SK-N-SH treated with all-trans-retinoic acid at 6 μM for 48 hours (cell line): Measurements from ENCODE around the gene MAN1A2.

Experiments used
- ATAC-seq: fragments of 200-7000 bp; cut with Tn5 transposase; 3 replicates; pipeline ENCODE4 v1.9.1; 2020; ENCODE audit warnings: mild to moderate bottlenecking, moderate library complexity
- ARNTL ChIP-seq: fragments of 450-650 bp; formaldehyde crosslinking; IDR thresholded peaks from 2 replicates; pipeline ENCODE4 v1.5.0; 2020; ENCODE audit warnings: low read depth, mild to moderate bottlenecking, moderate library complexity, borderline replicate concordance
- BACH2 ChIP-seq: fragments of 250-450 bp; sonication (Bioruptor Pico); IDR thresholded peaks from 2 replicates; pipeline ENCODE4 v1.9.0; 2021; ENCODE audit warnings: mild to moderate bottlenecking, borderline replicate concordance
- CSDC2 ChIP-seq: fragments of 250-450 bp; sonication (Bioruptor Pico); IDR thresholded peaks from 2 replicates; pipeline ENCODE4 v1.5.0; 2020; ENCODE audit warnings: mild to moderate bottlenecking, moderate library complexity
- ESRRG ChIP-seq: fragments of 250-450 bp; sonication (Bioruptor Pico); IDR thresholded peaks from 2 replicates; pipeline ENCODE4 v1.6.1; 2021; ENCODE audit warnings: mild to moderate bottlenecking
- GLIS3 ChIP-seq: fragments of 250-450 bp; sonication (Bioruptor Pico); IDR thresholded peaks from 2 replicates; pipeline ENCODE4 v1.5.0; 2020; ENCODE audit warnings: mild to moderate bottlenecking, moderate library complexity
- ISL1 ChIP-seq: fragments of 250-450 bp; sonication (Bioruptor Pico); IDR thresholded peaks from 2 replicates; pipeline ENCODE4 v2.1.2; 2022; ENCODE audit warnings: mild to moderate bottlenecking, moderate library complexity
- OSR1 ChIP-seq: fragments of 250-450 bp; sonication (Bioruptor Pico); IDR thresholded peaks from 2 replicates; pipeline ENCODE4 v1.8.0; 2022; ENCODE audit warnings: moderate library complexity, mild to moderate bottlenecking, inconsistent platforms
- PATZ1 ChIP-seq: fragments of 250-450 bp; sonication (Bioruptor Pico); IDR thresholded peaks from 2 replicates; pipeline ENCODE4 v1.8.0; 2020; ENCODE audit warnings: mild to moderate bottlenecking, moderate library complexity, borderline replicate concordance
- POU6F1 ChIP-seq: fragments of 250-450 bp; sonication (Bioruptor Pico); IDR thresholded peaks from 2 replicates; pipeline ENCODE4 v1.8.0; 2021; ENCODE audit warnings: low read depth, mild to moderate bottlenecking, moderate library complexity, borderline replicate concordance
- PPARA ChIP-seq: fragments of 250-450 bp; sonication (Bioruptor Pico); IDR thresholded peaks from 2 replicates; pipeline ENCODE4 v1.5.0; 2020; ENCODE audit warnings: mild to moderate bottlenecking, borderline replicate concordance
- RARB ChIP-seq: fragments of 250-450 bp; sonication (Bioruptor Pico); IDR thresholded peaks from 2 replicates; pipeline ENCODE4 v1.8.0; 2021; ENCODE audit warnings: mild to moderate bottlenecking, moderate library complexity
- SNAI2 ChIP-seq: fragments of 250-450 bp; sonication (Bioruptor Pico); IDR thresholded peaks from 2 replicates; pipeline ENCODE4 v1.5.0; 2020; ENCODE audit warnings: mild to moderate bottlenecking, moderate library complexity
- TCF4 ChIP-seq: fragments of 250-450 bp; sonication (Bioruptor Pico); IDR thresholded peaks from 2 replicates; pipeline ENCODE4 v1.8.0; 2021; ENCODE audit warnings: mild to moderate bottlenecking, moderate library complexity, borderline replicate concordance
- TOX ChIP-seq: fragments of 250-450 bp; sonication (Bioruptor Pico); IDR thresholded peaks from 2 replicates; pipeline ENCODE4 v1.8.0; 2021; ENCODE audit warnings: mild to moderate bottlenecking, moderate library complexity, borderline replicate concordance
- ZFP3 ChIP-seq: fragments of 250-450 bp; sonication (Bioruptor Pico); IDR thresholded peaks from 2 replicates; pipeline ENCODE4 v1.5.0; 2020; ENCODE audit warnings: mild to moderate bottlenecking, moderate library complexity
- ZFP30 ChIP-seq: fragments of 450-650 bp; formaldehyde crosslinking; IDR thresholded peaks from 2 replicates; pipeline ENCODE4 v1.5.0; 2022; ENCODE audit warnings: mild to moderate bottlenecking, moderate library complexity
- ZNF565 ChIP-seq: fragments of 450-650 bp; formaldehyde crosslinking; conservative IDR thresholded peaks from 2 replicates; pipeline ENCODE4 v1.5.0; 2020; ENCODE audit warnings: low read depth, mild to moderate bottlenecking, moderate library complexity
- ZNF70 ChIP-seq: fragments of 450-650 bp; formaldehyde crosslinking; IDR thresholded peaks from 2 replicates; pipeline ENCODE4 v1.5.0; 2020; ENCODE audit warnings: mild to moderate bottlenecking, moderate library complexity
- TF ChIP-seq, protein P1 (sequence below): fragments of 250-450 bp; sonication (Bioruptor Pico); IDR thresholded peaks from 2 replicates; pipeline ENCODE4 v1.5.0; 2020; ENCODE audit warnings: mild to moderate bottlenecking, moderate library complexity
- TF ChIP-seq, protein P2 (sequence below): fragments of 250-450 bp; sonication (Bioruptor Pico); IDR thresholded peaks from 2 replicates; pipeline ENCODE4 v1.5.1; 2021; ENCODE audit warnings: mild to moderate bottlenecking, moderate library complexity
- TF ChIP-seq, protein P3 (sequence below): fragments of 250-450 bp; sonication (Bioruptor Pico); IDR thresholded peaks from 2 replicates; pipeline ENCODE4 v1.5.1; 2020; ENCODE audit warnings: low read depth, mild to moderate bottlenecking, moderate library complexity

MAN1A2 gene

GRCh38 chr1:117567435-117567834 is 200.2 kb downstream of the MAN1A2 start:
- TF ChIP-seq PPARA (CRISPR knock-in tag), result no peak
- TF ChIP-seq ZFP30 (CRISPR knock-in tag), result no peak
- no peak for TF ChIP-seq GLIS3 (CRISPR knock-in tag)
- no peak for TF ChIP-seq CSDC2 (CRISPR knock-in tag)
- TF ChIP-seq ZNF565, result no peak
- no peak for TF ChIP-seq ZNF70 (CRISPR knock-in tag)
- no peak for TF ChIP-seq PATZ1 (CRISPR knock-in tag)
- no peak for TF ChIP-seq TCF4
- no peak for TF ChIP-seq ESRRG
- no peak for TF ChIP-seq BACH2 (CRISPR knock-in tag)
- TF ChIP-seq POU6F1 (CRISPR knock-in tag), result no peak
- TF ChIP-seq ARNTL (CRISPR knock-in tag), result no peak
- TF ChIP-seq OSR1 (CRISPR knock-in tag), result no peak
- TF ChIP-seq, protein P1, sequence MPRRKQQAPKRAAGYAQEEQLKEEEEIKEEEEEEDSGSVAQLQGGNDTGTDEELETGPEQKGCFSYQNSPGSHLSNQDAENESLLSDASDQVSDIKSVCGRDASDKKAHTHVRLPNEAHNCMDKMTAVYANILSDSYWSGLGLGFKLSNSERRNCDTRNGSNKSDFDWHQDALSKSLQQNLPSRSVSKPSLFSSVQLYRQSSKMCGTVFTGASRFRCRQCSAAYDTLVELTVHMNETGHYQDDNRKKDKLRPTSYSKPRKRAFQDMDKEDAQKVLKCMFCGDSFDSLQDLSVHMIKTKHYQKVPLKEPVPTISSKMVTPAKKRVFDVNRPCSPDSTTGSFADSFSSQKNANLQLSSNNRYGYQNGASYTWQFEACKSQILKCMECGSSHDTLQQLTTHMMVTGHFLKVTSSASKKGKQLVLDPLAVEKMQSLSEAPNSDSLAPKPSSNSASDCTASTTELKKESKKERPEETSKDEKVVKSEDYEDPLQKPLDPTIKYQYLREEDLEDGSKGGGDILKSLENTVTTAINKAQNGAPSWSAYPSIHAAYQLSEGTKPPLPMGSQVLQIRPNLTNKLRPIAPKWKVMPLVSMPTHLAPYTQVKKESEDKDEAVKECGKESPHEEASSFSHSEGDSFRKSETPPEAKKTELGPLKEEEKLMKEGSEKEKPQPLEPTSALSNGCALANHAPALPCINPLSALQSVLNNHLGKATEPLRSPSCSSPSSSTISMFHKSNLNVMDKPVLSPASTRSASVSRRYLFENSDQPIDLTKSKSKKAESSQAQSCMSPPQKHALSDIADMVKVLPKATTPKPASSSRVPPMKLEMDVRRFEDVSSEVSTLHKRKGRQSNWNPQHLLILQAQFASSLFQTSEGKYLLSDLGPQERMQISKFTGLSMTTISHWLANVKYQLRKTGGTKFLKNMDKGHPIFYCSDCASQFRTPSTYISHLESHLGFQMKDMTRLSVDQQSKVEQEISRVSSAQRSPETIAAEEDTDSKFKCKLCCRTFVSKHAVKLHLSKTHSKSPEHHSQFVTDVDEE (CRISPR knock-in tag), result no peak
- TF ChIP-seq, protein P2, sequence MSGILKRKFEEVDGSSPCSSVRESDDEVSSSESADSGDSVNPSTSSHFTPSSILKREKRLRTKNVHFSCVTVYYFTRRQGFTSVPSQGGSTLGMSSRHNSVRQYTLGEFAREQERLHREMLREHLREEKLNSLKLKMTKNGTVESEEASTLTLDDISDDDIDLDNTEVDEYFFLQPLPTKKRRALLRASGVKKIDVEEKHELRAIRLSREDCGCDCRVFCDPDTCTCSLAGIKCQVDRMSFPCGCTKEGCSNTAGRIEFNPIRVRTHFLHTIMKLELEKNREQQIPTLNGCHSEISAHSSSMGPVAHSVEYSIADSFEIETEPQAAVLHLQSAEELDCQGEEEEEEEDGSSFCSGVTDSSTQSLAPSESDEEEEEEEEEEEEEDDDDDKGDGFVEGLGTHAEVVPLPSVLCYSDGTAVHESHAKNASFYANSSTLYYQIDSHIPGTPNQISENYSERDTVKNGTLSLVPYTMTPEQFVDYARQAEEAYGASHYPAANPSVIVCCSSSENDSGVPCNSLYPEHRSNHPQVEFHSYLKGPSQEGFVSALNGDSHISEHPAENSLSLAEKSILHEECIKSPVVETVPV, result no peak
- no peak for TF ChIP-seq RARB (CRISPR knock-in tag)
- no peak for TF ChIP-seq TOX (CRISPR knock-in tag)
- no peak for TF ChIP-seq ZFP3 (CRISPR knock-in tag)
- TF ChIP-seq ISL1 (CRISPR knock-in tag), result no peak
- no peak for TF ChIP-seq SNAI2 (CRISPR knock-in tag)
- no peak for ATAC-seq

DNA sequence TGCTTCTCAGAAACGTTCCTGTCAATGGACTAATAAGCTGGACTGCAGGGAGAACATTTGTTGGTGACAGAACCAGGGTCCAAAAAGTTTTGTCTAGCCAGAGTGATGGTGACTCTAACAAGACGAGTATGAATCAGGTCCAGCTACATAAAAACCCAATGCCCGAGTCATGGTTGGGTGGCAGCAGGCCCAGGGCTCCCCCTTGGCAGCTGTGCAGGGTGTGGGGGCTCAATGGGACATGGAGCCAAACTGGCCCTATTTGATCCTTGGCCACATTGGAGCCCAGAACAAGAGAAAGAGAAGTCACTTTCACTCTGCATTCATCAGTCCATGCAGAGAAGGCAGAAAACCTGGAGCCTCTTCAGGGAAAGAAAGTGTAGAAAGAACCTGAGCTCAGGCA is 200.7 kb downstream of the MAN1A2 start:
- TF ChIP-seq, protein P3, sequence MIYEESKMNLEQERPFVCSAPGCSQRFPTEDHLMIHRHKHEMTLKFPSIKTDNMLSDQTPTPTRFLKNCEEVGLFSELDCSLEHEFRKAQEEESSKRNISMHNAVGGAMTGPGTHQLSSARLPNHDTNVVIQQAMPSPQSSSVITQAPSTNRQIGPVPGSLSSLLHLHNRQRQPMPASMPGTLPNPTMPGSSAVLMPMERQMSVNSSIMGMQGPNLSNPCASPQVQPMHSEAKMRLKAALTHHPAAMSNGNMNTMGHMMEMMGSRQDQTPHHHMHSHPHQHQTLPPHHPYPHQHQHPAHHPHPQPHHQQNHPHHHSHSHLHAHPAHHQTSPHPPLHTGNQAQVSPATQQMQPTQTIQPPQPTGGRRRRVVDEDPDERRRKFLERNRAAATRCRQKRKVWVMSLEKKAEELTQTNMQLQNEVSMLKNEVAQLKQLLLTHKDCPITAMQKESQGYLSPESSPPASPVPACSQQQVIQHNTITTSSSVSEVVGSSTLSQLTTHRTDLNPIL (CRISPR knock-in tag), result no peak
- no peak for TF ChIP-seq POU6F1 (CRISPR knock-in tag)
- no peak for TF ChIP-seq TOX (CRISPR knock-in tag)
- TF ChIP-seq TCF4, result no peak
- TF ChIP-seq ARNTL (CRISPR knock-in tag), result no peak
- TF ChIP-seq SNAI2 (CRISPR knock-in tag), result no peak
- TF ChIP-seq PPARA (CRISPR knock-in tag), result no peak
- TF ChIP-seq RARB (CRISPR knock-in tag), result no peak
- TF ChIP-seq, all 23 proteins: peak for 0
- ATAC-seq, result no peak
